ENCODE results near the gene SCAPER.
"Not testable (repeated sequence)": the region's sequence is repeated elsewhere in the genome, so short reads cannot be mapped to it uniquely, and the experiment has no call there.

Gene SCAPER

GRCh38 chr15:76863123-76863522, 42.0 kb downstream of the SCAPER start:
- DNase-seq (ENCODE audit: low read depth in 2 of 2): no peak

- no peak for DNase-seq (ENCODE audit: low read depth in 2 of 2)
These were observed 43.2 kb downstream of the SCAPER start for GRCh38 chr15:76861815-76862397.

- no peak for DNase-seq (ENCODE audit: low read depth in 2 of 2)
These were observed 44.9 kb downstream of the SCAPER start for GRCh38 chr15:76860201-76860600.

- DNase-seq (ENCODE audit: low read depth in 2 of 2): not testable (repeated sequence)
These were observed 54.8 kb downstream of the SCAPER start for GRCh38 chr15:76850367-76850766.

- no peak for DNase-seq (ENCODE audit: low read depth in 2 of 2)
These were observed 58.4 kb downstream of the SCAPER start for GRCh38 chr15:76846782-76847181.

- no peak for DNase-seq (ENCODE audit: low read depth in 2 of 2)
These were observed 61.0 kb downstream of the SCAPER start for GRCh38 chr15:76844096-76844495.

- DNase-seq (ENCODE audit: low read depth in 2 of 2): no peak
These were observed 61.9 kb downstream of the SCAPER start for GRCh38 chr15:76843269-76843668.

GRCh38 chr15:76840830-76841460, 64.2 kb downstream of the SCAPER start:
- no peak for DNase-seq (ENCODE audit: low read depth in 2 of 2)

GRCh38 chr15:76839173-76839572, 66.0 kb downstream of the SCAPER start:
- no peak for DNase-seq (ENCODE audit: low read depth in 2 of 2)

GRCh38 chr15:76837474-76837873, 67.7 kb downstream of the SCAPER start:
- no peak for DNase-seq (ENCODE audit: low read depth in 2 of 2)

GRCh38 chr15:76829939-76830338, 75.2 kb downstream of the SCAPER start:
- DNase-seq (ENCODE audit: low read depth in 2 of 2): no peak

- no peak for DNase-seq (ENCODE audit: low read depth in 2 of 2)
These were observed 81.2 kb downstream of the SCAPER start for GRCh38 chr15:76823890-76824289.

- DNase-seq (ENCODE audit: low read depth in 2 of 2): no peak
These were observed 81.8 kb downstream of the SCAPER start for GRCh38 chr15:76823303-76823702.

GRCh38 chr15:76818926-76819325, 86.2 kb downstream of the SCAPER start:
- not testable (repeated sequence) for DNase-seq (ENCODE audit: low read depth in 2 of 2)

GRCh38 chr15:76815421-76815820, 89.7 kb downstream of the SCAPER start:
- no peak for DNase-seq (ENCODE audit: low read depth in 2 of 2)

- no peak for DNase-seq (ENCODE audit: low read depth in 2 of 2)
These were observed 92.8 kb downstream of the SCAPER start for GRCh38 chr15:76812381-76812780.

- no peak for DNase-seq (ENCODE audit: low read depth in 2 of 2)
These were observed 95.6 kb downstream of the SCAPER start for GRCh38 chr15:76809412-76810103.

GRCh38 chr15:76803049-76803571, 102.0 kb downstream of the SCAPER start:
- no peak for DNase-seq (ENCODE audit: low read depth in 2 of 2)

GRCh38 chr15:76802411-76802810, 102.7 kb downstream of the SCAPER start:
- DNase-seq (ENCODE audit: low read depth in 2 of 2): no peak

- no peak for DNase-seq (ENCODE audit: low read depth in 2 of 2)
These were observed 105.4 kb downstream of the SCAPER start for GRCh38 chr15:76799760-76800159.

- DNase-seq (ENCODE audit: low read depth in 2 of 2): no peak
These were observed 109.9 kb downstream of the SCAPER start for GRCh38 chr15:76795217-76795616.

- DNase-seq (ENCODE audit: low read depth in 2 of 2): no peak
These were observed 112.0 kb downstream of the SCAPER start for GRCh38 chr15:76793162-76793561.

GRCh38 chr15:76791511-76791910, 113.6 kb downstream of the SCAPER start:
- no peak for DNase-seq (ENCODE audit: low read depth in 2 of 2)

All from stimulated activated CD8-positive, alpha-beta memory T cell treated with anti-CD3 and anti-CD28 coated beads, Interleukin-2, amount 100 ng/mL, for 1 hour (primary cell).